ENCODE measurements around the gene TRPC5OS.

- no peak for TF ChIP-seq EZH2 (optimal IDR thresholded peaks at IDR 0.05; ENCODE audit: low read depth, low read length)
- no peak for TF ChIP-seq CTCF (IDR thresholded peaks at IDR 0.05; ENCODE audit: low read length)
These were observed 41.6 kb downstream of the TRPC5OS start for GRCh38 chrX:111917591-111917990.
